GM23338 (cell line): ENCODE measurements around the gene IL12RB1. TPM values are rescaled to one million over a fixed set of nuclear protein-coding genes. Genes with fewer than 3 reads are reported as not detected.
A peak's percentile ranks its signal among the peaks of the same experiment; 100 is the strongest.

Source experiments
- ATAC-seq: fragments of 200-7000 bp; cut with Tn5 transposase; 3 replicates; pipeline ENCODE4 v1.9.1; 2020
- DNase-seq: peaks from one replicate; pipeline ENCODE4 v3.0.0-alpha.2; 2015; ENCODE audit warnings: low spot score
- H2AFZ ChIP-seq: fragments of 200-600 bp; sonication (generic); 2 replicates; pipeline ENCODE4 v1.8.0; 2016; ENCODE audit warnings: antibody characterized with exemption, mild to moderate bottlenecking, moderate library complexity
- H3F3A ChIP-seq: fragments of 200-600 bp; sonication (generic); replicated peaks from 2 replicates; pipeline ENCODE4 v1.8.0; 2017; ENCODE audit warnings: antibody characterized with exemption, mixed run types, low read depth
- H3K27ac ChIP-seq: fragments of 200-600 bp; sonication (generic); 2 replicates; pipeline ENCODE4 v1.6.1; 2016; ENCODE audit warnings: low read depth
- H3K27me3 ChIP-seq: fragments of 200-600 bp; sonication (generic); 2 replicates; pipeline ENCODE4 v1.8.0; 2016; ENCODE audit warnings: mild to moderate bottlenecking, mixed run types, moderate library complexity; ENCODE audit not compliant: insufficient read depth
- H3K36me3 ChIP-seq: fragments of 200-600 bp; sonication (generic); 2 replicates; pipeline ENCODE4 v1.8.0; 2016; ENCODE audit warnings: mild to moderate bottlenecking; ENCODE audit not compliant: insufficient read depth
- H3K4me1 ChIP-seq: fragments of 200-600 bp; sonication (generic); 2 replicates; pipeline ENCODE4 v1.8.0; 2016; ENCODE audit warnings: mild to moderate bottlenecking, moderate library complexity; ENCODE audit not compliant: insufficient read depth
- H3K4me2 ChIP-seq: fragments of 200-600 bp; sonication (generic); 2 replicates; pipeline ENCODE4 v1.7.1; 2017; ENCODE audit warnings: mixed run types
- H3K4me3 ChIP-seq: fragments of 200-600 bp; sonication (generic); 2 replicates; pipeline ENCODE4 v1.6.1; 2016; ENCODE audit warnings: mixed run types
- H3K79me2 ChIP-seq: fragments of 200-600 bp; sonication (generic); replicated peaks from 2 replicates; pipeline ENCODE4 v1.8.0; 2017; ENCODE audit warnings: mild to moderate bottlenecking; ENCODE audit not compliant: insufficient read depth
- H3K9me2 ChIP-seq: fragments of 200-600 bp; sonication (generic); 2 replicates; pipeline ENCODE4 v1.8.0; 2017; ENCODE audit not compliant: insufficient read depth
- H4K20me1 ChIP-seq: fragments of 200-600 bp; sonication (generic); replicated peaks from 2 replicates; pipeline ENCODE4 v1.8.0; 2017; ENCODE audit warnings: mild to moderate bottlenecking; ENCODE audit not compliant: insufficient read depth
- H3K27ac Mint-ChIP-seq: 2 replicates; pipeline ENCODE4 v1.8.0; 2020; ENCODE audit warnings: inconsistent platforms, mild to moderate bottlenecking, moderate library complexity, mixed read lengths
- H3K27me3 Mint-ChIP-seq: 3 replicates; pipeline ENCODE4 v1.8.0; 2022; ENCODE audit warnings: low read depth, mild to moderate bottlenecking, moderate library complexity, mixed read lengths, inconsistent platforms; ENCODE audit not compliant: insufficient read depth, poor library complexity
- H3K36me3 Mint-ChIP-seq: 3 replicates; pipeline ENCODE4 v1.8.0; 2021; ENCODE audit warnings: low read depth, mild to moderate bottlenecking, inconsistent platforms, moderate library complexity, mixed read lengths
- H3K4me1 Mint-ChIP-seq: 3 replicates; pipeline ENCODE4 v1.8.0; 2020; ENCODE audit warnings: mild to moderate bottlenecking, inconsistent platforms, mixed read lengths
- H3K4me3 Mint-ChIP-seq: 3 replicates; pipeline ENCODE4 v1.8.0; 2021; ENCODE audit warnings: moderate library complexity, mild to moderate bottlenecking, inconsistent platforms, mixed read lengths
- H3K9me3 Mint-ChIP-seq: 3 replicates; pipeline ENCODE4 v1.8.0; 2020; ENCODE audit warnings: moderate library complexity, mild to moderate bottlenecking, inconsistent platforms, mixed read lengths
- EZH2 ChIP-seq: fragments of 200-600 bp; sonication (generic); IDR thresholded peaks from one replicate; pipeline ENCODE4 v1.8.0; 2017; ENCODE audit warnings: antibody characterized with exemption, mild to moderate bottlenecking, low read depth; ENCODE audit not compliant: unreplicated experiment
- EZH2phosphoT487 ChIP-seq: fragments of 200-600 bp; sonication (generic); IDR thresholded peaks from one replicate; pipeline ENCODE4 v1.8.1; 2018; ENCODE audit warnings: antibody characterized with exemption; ENCODE audit not compliant: unreplicated experiment
- JUNB ChIP-seq: IDR thresholded peaks from one replicate; pipeline ENCODE4 v1.6.1; 2016; ENCODE audit warnings: antibody characterized with exemption; ENCODE audit not compliant: unreplicated experiment
- NANOG ChIP-seq: IDR thresholded peaks from 2 replicates; pipeline ENCODE4 v1.6.1; 2016; ENCODE audit warnings: antibody characterized with exemption, borderline replicate concordance
- ZNF114 ChIP-seq: fragments of 250-450 bp; sonication (Bioruptor Pico); IDR thresholded peaks from 2 replicates; pipeline ENCODE4 v1.5.0; 2020; ENCODE audit warnings: mild to moderate bottlenecking, moderate library complexity
- polyA plus RNA-seq: library from polyadenylated mRNA; unstranded; fragments of >200 nt; fragmentation: Nextera tagmentation; extraction: Ambion mirVana; gene quantifications from 2 replicates; pipeline ENCODE4 v1.2.1, GENCODE V29; 2016
- total RNA-seq: library from RNA; depleted of rRNA; stranded (reverse); fragments of >200 nt; shearing (Covaris generic); gene quantifications from 2 replicates; pipeline ENCODE4 v1.2.3, GENCODE V29; 2014
- TF ChIP-seq, protein P1 (sequence below): fragments of 250-450 bp; sonication (Bioruptor Pico); IDR thresholded peaks from 2 replicates; pipeline ENCODE4 v1.5.0; 2020; ENCODE audit warnings: mild to moderate bottlenecking, moderate library complexity
- TF ChIP-seq, protein P2 (sequence below), 2 experiments: fragments of 200-600 bp in 1 of 2; sonication (generic) in 1 of 2; conservative IDR thresholded peaks; 2 replicates each; pipeline versions ENCODE4 v1.5.1 to v1.6.1; 2016 to 2017; ENCODE audit warnings: antibody characterized with exemption in 2 of 2, low read depth in 2 of 2, mild to moderate bottlenecking in 2 of 2, moderate library complexity in 1 of 2

Gene IL12RB1
- total and polyA plus RNA-seq, 2 experiments from 2014 or later: not detected

DNA sequence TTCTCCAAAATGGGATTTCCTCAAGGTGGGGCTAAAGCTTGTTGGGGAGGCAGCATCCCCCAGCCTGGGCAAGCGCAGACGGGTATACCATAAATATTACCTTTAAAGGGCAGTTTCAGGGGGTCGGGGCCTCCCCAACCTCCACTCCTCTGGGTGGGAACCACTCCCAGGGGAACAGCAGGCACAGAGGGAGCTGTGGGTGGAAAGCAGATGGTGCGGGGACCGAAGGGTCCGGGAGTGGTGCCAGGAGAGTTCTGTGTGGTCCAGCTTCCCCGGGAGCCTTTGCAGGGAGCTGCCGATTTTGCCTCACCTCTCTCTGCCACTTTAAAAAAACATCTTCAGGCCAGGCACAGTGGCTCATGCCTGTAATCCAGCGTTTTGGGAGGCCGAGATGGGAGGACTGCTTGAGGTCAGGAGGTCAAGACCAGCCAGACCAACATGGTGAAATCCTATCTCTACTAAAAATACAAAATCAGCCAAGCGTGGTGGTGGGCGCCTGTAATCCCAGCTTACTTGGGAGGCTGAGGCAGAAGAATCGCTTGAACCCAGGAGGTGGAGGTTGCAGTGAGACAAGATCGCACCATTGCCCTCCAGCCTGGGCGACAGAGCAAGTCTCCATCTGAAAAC, 16.3 kb upstream of the IL12RB1 start (continued):
- TF ChIP-seq, protein P1, sequence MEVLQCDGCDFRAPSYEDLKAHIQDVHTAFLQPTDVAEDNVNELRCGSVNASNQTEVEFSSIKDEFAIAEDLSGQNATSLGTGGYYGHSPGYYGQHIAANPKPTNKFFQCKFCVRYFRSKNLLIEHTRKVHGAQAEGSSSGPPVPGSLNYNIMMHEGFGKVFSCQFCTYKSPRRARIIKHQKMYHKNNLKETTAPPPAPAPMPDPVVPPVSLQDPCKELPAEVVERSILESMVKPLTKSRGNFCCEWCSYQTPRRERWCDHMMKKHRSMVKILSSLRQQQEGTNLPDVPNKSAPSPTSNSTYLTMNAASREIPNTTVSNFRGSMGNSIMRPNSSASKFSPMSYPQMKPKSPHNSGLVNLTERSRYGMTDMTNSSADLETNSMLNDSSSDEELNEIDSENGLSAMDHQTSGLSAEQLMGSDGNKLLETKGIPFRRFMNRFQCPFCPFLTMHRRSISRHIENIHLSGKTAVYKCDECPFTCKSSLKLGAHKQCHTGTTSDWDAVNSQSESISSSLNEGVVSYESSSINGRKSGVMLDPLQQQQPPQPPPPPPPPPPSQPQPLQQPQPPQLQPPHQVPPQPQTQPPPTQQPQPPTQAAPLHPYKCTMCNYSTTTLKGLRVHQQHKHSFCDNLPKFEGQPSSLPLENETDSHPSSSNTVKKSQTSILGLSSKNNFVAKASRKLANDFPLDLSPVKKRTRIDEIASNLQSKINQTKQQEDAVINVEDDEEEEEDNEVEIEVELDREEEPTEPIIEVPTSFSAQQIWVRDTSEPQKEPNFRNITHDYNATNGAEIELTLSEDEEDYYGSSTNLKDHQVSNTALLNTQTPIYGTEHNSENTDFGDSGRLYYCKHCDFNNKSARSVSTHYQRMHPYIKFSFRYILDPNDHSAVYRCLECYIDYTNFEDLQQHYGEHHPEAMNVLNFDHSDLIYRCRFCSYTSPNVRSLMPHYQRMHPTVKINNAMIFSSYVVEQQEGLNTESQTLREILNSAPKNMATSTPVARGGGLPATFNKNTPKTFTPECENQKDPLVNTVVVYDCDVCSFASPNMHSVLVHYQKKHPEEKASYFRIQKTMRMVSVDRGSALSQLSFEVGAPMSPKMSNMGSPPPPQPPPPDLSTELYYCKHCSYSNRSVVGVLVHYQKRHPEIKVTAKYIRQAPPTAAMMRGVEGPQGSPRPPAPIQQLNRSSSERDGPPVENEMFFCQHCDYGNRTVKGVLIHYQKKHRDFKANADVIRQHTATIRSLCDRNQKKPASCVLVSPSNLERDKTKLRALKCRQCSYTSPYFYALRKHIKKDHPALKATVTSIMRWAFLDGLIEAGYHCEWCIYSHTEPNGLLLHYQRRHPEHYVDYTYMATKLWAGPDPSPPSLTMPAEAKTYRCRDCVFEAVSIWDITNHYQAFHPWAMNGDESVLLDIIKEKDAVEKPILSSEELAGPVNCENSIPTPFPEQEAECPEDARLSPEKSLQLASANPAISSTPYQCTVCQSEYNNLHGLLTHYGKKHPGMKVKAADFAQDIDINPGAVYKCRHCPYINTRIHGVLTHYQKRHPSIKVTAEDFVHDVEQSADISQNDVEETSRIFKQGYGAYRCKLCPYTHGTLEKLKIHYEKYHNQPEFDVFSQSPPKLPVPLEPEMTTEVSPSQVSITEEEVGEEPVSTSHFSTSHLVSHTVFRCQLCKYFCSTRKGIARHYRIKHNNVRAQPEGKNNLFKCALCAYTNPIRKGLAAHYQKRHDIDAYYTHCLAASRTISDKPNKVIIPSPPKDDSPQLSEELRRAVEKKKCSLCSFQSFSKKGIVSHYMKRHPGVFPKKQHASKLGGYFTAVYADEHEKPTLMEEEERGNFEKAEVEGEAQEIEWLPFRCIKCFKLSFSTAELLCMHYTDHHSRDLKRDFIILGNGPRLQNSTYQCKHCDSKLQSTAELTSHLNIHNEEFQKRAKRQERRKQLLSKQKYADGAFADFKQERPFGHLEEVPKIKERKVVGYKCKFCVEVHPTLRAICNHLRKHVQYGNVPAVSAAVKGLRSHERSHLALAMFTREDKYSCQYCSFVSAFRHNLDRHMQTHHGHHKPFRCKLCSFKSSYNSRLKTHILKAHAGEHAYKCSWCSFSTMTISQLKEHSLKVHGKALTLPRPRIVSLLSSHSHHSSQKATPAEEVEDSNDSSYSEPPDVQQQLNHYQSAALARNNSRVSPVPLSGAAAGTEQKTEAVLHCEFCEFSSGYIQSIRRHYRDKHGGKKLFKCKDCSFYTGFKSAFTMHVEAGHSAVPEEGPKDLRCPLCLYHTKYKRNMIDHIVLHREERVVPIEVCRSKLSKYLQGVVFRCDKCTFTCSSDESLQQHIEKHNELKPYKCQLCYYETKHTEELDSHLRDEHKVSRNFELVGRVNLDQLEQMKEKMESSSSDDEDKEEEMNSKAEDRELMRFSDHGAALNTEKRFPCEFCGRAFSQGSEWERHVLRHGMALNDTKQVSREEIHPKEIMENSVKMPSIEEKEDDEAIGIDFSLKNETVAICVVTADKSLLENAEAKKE: no peak
- TF ChIP-seq JUNB: no peak
- TF ChIP-seq ZNF114 (CRISPR knock-in tag): no peak
- no peak for TF ChIP-seq NANOG
- no peak for TF ChIP-seq EZH2phosphoT487

DNA sequence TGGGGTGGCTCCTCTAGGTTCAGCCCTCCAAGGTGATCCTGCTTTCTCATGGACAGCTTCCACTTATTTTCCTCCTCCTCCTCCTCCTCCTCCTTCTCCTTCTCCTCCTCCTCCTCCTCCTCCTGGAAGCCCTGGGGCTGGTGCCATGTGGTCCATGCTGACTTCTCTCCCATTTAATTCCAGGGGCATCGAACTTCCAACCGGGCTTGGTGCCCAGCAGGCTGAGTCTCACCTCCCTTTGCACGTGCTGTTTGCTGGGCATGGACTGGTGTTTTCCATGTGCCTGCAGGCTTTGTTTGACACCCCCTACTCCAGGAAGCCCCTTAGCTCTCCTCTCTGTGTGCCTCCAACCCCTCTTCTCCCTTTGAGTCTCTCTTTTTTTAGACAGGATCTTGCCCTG, 14.5 kb upstream of the IL12RB1 start:
- Histone ChIP-seq H3F3A (peaks cover 11% of the 10 kb centered on the region; the same call in 1 of the 2 replicates), H3K9me2 (no peaks in the 10 kb centered on the region), H3K27ac (no peak overlapping the region), H2AFZ (no peak overlapping the region; the same call in 1 of the 2 replicates), H3K36me3 (no peaks in the 10 kb centered on the region), H3K4me3 (peak overlapping the region; percentile 21; the same call in 1 of the 2 replicates), H3K27me3 (peaks cover 16% of the 10 kb centered on the region; the same call in 1 of the 2 replicates), H4K20me1 (no peaks in the 10 kb centered on the region), H3K4me1 (peaks cover 11% of the 10 kb centered on the region; the same call in 1 of the 2 replicates), H3K4me2 (peak overlapping the region; percentile 57; the same call in 1 of the 2 replicates), H3K79me2 (no peaks in the 10 kb centered on the region)
- H3K9me3 Mint-ChIP-seq: no peaks in the 10 kb centered on the region
- peak overlapping the region; percentile 42 for H3K4me3 Mint-ChIP-seq
- TF ChIP-seq EZH2 (no peak), NANOG (no peak), EZH2phosphoT487 (no peak)
- TF ChIP-seq, protein P1: no peak
- TF ChIP-seq, protein P2, sequence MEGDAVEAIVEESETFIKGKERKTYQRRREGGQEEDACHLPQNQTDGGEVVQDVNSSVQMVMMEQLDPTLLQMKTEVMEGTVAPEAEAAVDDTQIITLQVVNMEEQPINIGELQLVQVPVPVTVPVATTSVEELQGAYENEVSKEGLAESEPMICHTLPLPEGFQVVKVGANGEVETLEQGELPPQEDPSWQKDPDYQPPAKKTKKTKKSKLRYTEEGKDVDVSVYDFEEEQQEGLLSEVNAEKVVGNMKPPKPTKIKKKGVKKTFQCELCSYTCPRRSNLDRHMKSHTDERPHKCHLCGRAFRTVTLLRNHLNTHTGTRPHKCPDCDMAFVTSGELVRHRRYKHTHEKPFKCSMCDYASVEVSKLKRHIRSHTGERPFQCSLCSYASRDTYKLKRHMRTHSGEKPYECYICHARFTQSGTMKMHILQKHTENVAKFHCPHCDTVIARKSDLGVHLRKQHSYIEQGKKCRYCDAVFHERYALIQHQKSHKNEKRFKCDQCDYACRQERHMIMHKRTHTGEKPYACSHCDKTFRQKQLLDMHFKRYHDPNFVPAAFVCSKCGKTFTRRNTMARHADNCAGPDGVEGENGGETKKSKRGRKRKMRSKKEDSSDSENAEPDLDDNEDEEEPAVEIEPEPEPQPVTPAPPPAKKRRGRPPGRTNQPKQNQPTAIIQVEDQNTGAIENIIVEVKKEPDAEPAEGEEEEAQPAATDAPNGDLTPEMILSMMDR (conservative IDR thresholded peaks at IDR 0.05; ENCODE audit: low read depth in 2 of 2): no peak
- peaks cover 15% of the 10 kb centered on the region for H3K4me1 Mint-ChIP-seq
- no peaks in the 10 kb centered on the region for H3K36me3 Mint-ChIP-seq
- peaks cover 19% of the 10 kb centered on the region for H3K27me3 Mint-ChIP-seq
- DNase-seq (no peak), ATAC-seq (no peak)
- no peak overlapping the region for H3K27ac Mint-ChIP-seq
